Cortex of kidney (tissue), 1 donor: ENCODE results near the gene TSEN34.
"Not testable (repeated sequence)": the region's sequence is repeated elsewhere in the genome, so short reads cannot be mapped to it uniquely, and the experiment has no call there.

Experiments
- DNase-seq: peaks from one replicate; lab custom pipeline; 2025; lab: John Stamatoyannopoulos, UW

Gene TSEN34

GRCh38 chr19:54239491-54240371 is 48.6 kb downstream of the TSEN34 start:
- not testable (repeated sequence) for DNase-seq

DNA sequence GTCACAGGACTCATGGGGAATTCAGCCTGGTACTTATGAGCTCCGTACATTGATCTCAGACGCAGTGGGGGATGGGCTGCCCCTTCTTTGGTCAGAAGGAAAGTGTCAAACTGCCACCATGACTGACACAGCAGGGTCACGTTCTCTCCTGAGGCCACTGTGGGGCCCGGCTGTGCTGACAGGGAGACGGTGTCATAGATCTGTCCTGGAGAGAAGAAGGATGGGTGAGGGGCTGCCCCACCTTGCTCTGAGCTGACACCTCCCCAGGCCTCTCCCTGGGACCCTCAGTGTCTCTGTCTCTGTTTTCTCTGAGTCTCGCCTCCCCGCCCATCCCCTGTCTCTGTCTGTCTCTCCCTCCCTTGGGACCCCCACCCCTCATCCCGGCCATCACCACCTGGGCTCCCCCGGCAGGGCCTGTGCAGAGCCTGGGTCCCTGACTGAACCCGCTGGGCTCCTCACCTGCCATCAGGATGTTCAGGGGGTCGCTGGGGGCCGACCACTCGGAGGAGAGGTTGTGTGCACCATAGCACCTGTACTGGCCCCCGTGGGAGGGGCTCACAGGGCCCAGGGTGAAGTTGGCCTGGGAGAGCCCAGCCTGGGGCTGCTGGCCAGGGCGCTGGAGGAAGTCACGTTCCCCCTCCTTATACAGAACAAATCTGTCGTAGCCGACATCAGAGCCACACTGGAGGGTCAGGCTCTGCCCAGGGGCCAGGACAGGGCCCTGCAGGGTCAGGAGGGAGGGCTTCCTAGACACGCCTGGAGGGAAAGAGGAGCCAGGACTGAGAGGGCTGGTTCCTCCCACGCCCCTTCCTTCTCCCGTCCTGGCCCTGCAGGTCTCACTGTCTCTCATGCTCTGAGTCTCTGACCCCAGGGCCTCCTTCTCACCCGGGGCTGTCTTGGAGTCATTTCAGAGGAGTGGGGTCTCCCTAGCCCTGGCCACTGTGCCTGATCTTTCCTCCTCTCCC is 49.5 kb downstream of the TSEN34 start:
- DNase-seq = not testable (repeated sequence)

DNA sequence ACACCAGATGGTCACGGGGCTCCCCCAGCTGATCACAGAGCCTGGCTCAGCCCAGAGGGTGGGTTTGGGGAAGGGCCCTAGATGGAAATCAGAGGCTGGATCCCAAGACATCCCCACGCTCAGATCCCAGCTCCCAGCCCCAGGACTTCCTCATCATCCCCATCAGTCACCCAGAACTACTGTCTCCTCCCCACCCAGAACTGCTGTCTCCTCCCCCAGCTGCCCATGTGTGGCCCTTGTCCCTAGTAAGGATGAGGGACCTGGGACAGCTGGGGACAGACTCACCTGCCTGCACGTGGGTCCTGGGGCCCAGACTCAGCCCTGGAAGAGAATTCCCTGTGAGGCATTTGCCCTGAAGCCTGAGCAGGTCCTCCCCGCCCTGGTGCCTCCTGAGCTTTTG is 51.1 kb downstream of the TSEN34 start:
- DNase-seq = not testable (repeated sequence)

GRCh38 chr19:54242646-54243045 is 51.5 kb downstream of the TSEN34 start, which contains the start of gene LILRA6:
LILRA6 (minus strand) TSS chr19:54242790.
- not testable (repeated sequence) for DNase-seq

- not testable (repeated sequence) for DNase-seq
These were observed 52.7 kb downstream of the TSEN34 start for GRCh38 chr19:54243809-54244208.
